H1 (cell line): ENCODE measurements around the gene EVX2. TPM values are rescaled to one million over a fixed set of nuclear protein-coding genes. Genes with fewer than 3 reads are reported as not detected.

Experiments used
- CBX8 ChIP-seq: fragments of 300-800, 300-1000 bp; sonication (generic); IDR thresholded peaks from 2 replicates; pipeline ENCODE4 v1.7.1; 2016; ENCODE audit warnings: low read depth, low read length, borderline replicate concordance
- CEBPB ChIP-seq: IDR thresholded peaks from 2 replicates; pipeline ENCODE4 v1.6.1; 2012; ENCODE audit warnings: low read depth, low read length
- EZH2 ChIP-seq: fragments of 200-600 bp; sonication (generic); IDR thresholded peaks from 2 replicates; pipeline ENCODE4 v1.7.1; 2012; ENCODE audit warnings: low read depth, mild to moderate bottlenecking, moderate library complexity, low read length, inconsistent platforms; ENCODE audit not compliant: severe bottlenecking
- GABPA ChIP-seq: IDR thresholded peaks from 2 replicates; pipeline ENCODE4 v1.6.1; 2011; ENCODE audit warnings: mild to moderate bottlenecking, low read length, moderate library complexity, borderline replicate concordance; ENCODE audit not compliant: insufficient read depth
- GTF2F1 ChIP-seq: IDR thresholded peaks from 2 replicates; pipeline ENCODE4 v1.6.1; 2012; ENCODE audit warnings: low read depth, low read length, improper control_type of control experiment, borderline replicate concordance
- KDM4A ChIP-seq: IDR thresholded peaks from one replicate; pipeline ENCODE4 v1.7.1; 2012; ENCODE audit warnings: low read depth, mild to moderate bottlenecking, moderate library complexity, low read length, inconsistent platforms; ENCODE audit not compliant: severe bottlenecking
- POLR2A ChIP-seq, 2 experiments: IDR thresholded peaks; 1 replicate in 1 of 2; 2 replicates in 1 of 2; pipeline ENCODE4 v1.6.1; 2011; ENCODE audit warnings: low read depth in 2 of 2, low read length in 2 of 2, mild to moderate bottlenecking in 2 of 2; ENCODE audit errors: control extremely low read depth in 1 of 2
- RNF2 ChIP-seq: fragments of 200-900, 300-1000 bp; sonication (generic); IDR thresholded peaks from 2 replicates; pipeline ENCODE4 v1.7.1; 2016; ENCODE audit warnings: borderline replicate concordance, low read depth, mild to moderate bottlenecking, antibody characterized with exemption, low read length; ENCODE audit not compliant: poor library complexity, severe bottlenecking; ENCODE audit errors: missing control alignments
- SIRT6 ChIP-seq: IDR thresholded peaks from one replicate; pipeline ENCODE4 v1.7.1; 2012; ENCODE audit warnings: low read length, inconsistent platforms
- SP1 ChIP-seq: IDR thresholded peaks from 2 replicates; pipeline ENCODE4 v1.6.1; 2011; ENCODE audit warnings: low read depth, low read length
- SUZ12 ChIP-seq: fragments of 200-600 bp; sonication (generic); IDR thresholded peaks from 2 replicates; pipeline ENCODE4 v1.6.1; 2012; ENCODE audit warnings: mild to moderate bottlenecking, inconsistent platforms, low read length, moderate library complexity, mixed read lengths
- polyA plus RNA-seq, 7 experiments: library from polyadenylated mRNA; depleted of rRNA in 3 of 7; stranded (reverse) in 5 of 7; unstranded in 2 of 7; fragments of >200 nt in 5 of 7; fragments of 200-250 nt in 2 of 7; gene quantifications; 1 replicate in 5 of 7; 2 replicates in 1 of 7; 4 replicates in 1 of 7; pipeline versions ENCODE4 v1.2.1 to v1.2.3, GENCODE V29; 2011 to 2013; ENCODE audit warnings: missing spikeins in 2 of 7, mixed read lengths in 2 of 7
- total RNA-seq: library from RNA; stranded (reverse); fragmentation: NEBNext Ultra II Directional; extraction: Animal tissue kit (Norgen Biotek cat#: 25700); gene quantifications from 2 replicates; pipeline ENCODE4 v1.2.1, GENCODE V29; 2021
- TF ChIP-seq, protein P1 (sequence below): IDR thresholded peaks from 2 replicates; pipeline ENCODE4 v1.6.1; 2012; ENCODE audit warnings: inconsistent platforms
- TF ChIP-seq, protein P2 (sequence below): IDR thresholded peaks from 2 replicates; pipeline ENCODE4 v1.6.1; 2011; ENCODE audit warnings: low read depth, mild to moderate bottlenecking, low read length; ENCODE audit not compliant: insufficient read depth
- TF ChIP-seq, protein P3 (sequence below): IDR thresholded peaks from 2 replicates; pipeline ENCODE4 v1.6.1; 2011; ENCODE audit warnings: low read length, improper control_type of control experiment

Gene EVX2
- total and polyA plus RNA-seq, 2 of the 8 experiments (the other 6 are each of a cell fraction or from before 2014, with no cell fraction given), result not detected

- TF ChIP-seq, protein P1, sequence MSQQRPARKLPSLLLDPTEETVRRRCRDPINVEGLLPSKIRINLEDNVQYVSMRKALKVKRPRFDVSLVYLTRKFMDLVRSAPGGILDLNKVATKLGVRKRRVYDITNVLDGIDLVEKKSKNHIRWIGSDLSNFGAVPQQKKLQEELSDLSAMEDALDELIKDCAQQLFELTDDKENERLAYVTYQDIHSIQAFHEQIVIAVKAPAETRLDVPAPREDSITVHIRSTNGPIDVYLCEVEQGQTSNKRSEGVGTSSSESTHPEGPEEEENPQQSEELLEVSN, result peak; percentile 36
- peak; percentile 51 for TF ChIP-seq RNF2
- peak; percentile 95 for TF ChIP-seq SUZ12
- TF ChIP-seq, protein P2, sequence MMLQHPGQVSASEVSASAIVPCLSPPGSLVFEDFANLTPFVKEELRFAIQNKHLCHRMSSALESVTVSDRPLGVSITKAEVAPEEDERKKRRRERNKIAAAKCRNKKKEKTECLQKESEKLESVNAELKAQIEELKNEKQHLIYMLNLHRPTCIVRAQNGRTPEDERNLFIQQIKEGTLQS, result 0 out of 2 replicates have a peak, but pooled peaks have one; percentile 37
- no peak for TF ChIP-seq SIRT6
- peak; percentile 23 for TF ChIP-seq KDM4A
- no peak for TF ChIP-seq POLR2A (IDR thresholded peaks at IDR 0.05; ENCODE audit: control extremely low read depth in 1 of 2, low read depth in 2 of 2, low read length in 2 of 2)
- no peak for TF ChIP-seq GTF2F1
- TF ChIP-seq EZH2, result peak; percentile 83
- no peak for TF ChIP-seq GABPA
- TF ChIP-seq CEBPB, result peak; percentile 94
- peak; percentile 27; the same call in 1 of the 2 replicates for TF ChIP-seq SP1
- TF ChIP-seq, protein P3, sequence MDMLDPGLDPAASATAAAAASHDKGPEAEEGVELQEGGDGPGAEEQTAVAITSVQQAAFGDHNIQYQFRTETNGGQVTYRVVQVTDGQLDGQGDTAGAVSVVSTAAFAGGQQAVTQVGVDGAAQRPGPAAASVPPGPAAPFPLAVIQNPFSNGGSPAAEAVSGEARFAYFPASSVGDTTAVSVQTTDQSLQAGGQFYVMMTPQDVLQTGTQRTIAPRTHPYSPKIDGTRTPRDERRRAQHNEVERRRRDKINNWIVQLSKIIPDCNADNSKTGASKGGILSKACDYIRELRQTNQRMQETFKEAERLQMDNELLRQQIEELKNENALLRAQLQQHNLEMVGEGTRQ, result peak; percentile 55; the same call in 1 of the 2 replicates
- TF ChIP-seq CBX8, result peak; percentile 69; the same call in 1 of the 2 replicates
Measured at GRCh38 chr2:176106581-176107539, 23.1 kb upstream of the EVX2 start, which contains the start of gene HOXD11 (continued).
